GM21528 (cell line): ENCODE measurements around the gene GCNT2.
"Not testable (repeated sequence)": the region's sequence is repeated elsewhere in the genome, so short reads cannot be mapped to it uniquely, and the experiment has no call there.

Experiments
- ATAC-seq: cut with Tn5 transposase; IDR thresholded peaks from one replicate; pipeline ENCODE4 v1.9.1; 2021; ENCODE audit warnings: mild to moderate bottlenecking, moderate library complexity; ENCODE audit not compliant: unreplicated experiment, low FRiP score

GCNT2 gene

GRCh38 chr6:10521104-10521808 lies at the start of gene GCNT2:
Gene GCNT2, plus strand, starts transcription at chr6:10521351. Its CDS starts 7,561 bp downstream, at chr6:10528912.
- no peak for ATAC-seq

DNA sequence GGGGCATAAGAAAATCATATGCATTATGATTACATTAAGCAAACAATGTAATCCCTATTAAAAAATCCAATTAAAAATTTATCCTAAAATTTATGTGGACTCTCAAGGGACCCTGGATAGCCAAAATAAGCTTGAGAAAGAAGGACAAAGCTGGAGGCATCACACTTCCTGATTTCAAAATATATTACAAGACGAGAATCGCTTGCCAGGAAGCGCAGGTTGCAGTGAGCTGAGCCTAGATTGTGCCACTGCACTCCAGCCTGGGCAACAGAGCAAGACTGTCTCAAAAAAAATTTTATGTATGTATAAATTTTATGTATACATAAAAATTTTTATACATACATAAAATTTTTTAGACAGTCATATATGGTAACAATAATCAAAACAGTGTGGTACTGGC lies 48.5 kb upstream of the GCNT2 start:
- ATAC-seq, result no peak

DNA sequence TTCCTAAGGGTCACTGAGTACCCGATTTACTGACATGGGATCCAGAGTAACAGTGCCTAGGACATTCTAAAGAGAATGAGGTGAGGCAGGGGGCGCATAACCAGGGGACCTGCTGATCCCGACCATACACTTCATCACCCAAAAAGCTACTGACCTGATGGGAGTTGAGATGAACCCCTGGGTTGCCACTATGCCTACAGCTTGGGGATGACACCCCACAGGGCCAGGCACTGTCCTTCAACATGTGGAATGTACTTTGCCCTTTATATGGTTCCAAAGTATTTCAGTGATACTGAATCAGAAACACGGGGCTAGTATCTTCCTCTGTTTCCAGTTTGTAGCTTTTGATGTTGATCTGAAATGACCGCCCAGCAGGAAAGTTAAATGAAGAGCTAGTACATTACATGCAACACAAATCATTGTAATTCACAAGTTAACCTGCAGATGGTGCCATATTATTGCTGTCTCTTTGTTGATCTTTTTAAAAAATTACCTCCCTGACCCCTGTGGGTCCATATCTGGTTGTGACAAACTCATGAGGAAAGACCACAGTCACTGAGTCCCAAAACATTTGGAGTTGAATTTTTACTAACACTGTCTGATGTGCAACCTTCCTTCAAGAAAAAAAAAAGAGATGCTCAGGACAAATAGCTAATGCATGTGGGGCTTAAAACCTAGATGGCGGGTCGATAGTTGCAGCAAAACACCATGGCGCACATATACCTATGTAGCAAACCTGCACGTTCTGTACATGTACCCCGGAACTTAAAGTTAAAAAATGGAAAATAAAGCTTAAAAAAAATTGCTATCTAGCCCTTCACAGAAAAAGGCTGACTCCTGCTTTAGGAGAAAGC lies 42.7 kb upstream of the GCNT2 start:
- no peak for ATAC-seq

DNA sequence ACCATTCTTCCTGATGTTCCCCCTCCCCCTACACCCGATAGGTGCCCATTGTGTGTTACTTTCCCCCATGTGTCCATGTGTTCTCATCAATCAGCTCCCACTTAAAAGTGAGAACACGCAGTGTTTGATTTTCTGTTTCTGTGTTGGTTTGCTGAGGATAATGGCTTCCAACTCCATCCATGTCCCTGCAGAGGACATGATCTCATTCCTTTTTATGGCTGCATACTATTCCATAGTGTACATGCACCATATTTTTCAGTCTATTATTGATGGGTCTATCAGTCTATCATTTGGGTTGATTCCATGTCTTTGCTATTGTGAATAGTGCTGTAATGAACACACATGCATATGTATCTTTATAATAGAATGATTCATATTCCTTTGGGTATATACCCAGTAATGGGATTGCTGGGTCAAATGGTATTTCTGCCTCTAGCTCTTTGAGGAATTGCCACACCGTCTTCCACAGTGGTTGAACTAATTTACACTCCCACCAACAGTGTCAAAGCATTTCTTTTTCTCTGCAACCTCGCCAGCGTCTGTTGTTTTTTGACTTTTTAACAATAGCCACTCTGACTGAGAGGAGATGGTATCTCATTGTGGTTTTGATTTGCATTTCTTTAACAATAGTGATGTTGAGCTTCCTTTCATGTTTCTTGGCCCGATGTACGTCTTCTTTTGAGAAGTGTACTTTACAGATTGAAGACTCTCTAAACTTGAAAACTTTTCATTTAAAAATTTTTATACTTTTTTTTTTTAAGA lies 41.0 kb upstream of the GCNT2 start:
- no peak for ATAC-seq

DNA sequence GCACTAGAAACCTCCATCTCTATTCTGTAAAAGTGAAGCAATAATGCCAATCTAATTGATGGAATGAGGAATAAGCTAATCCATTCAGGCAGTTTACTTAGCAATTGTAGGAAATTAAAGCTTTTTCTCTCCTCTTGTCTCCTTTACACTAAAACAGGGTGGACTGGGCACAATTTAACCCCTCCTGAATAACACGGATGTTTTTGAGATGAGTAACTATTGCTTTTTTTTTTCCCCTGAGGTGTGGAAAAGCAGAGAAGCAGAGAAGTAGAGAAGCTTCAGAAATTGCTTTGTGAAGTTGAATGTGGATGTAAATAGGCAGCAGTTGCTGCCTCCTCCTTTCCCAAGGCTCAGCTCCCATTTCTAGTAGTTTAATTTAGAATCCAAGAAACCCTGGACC lies 40.0 kb upstream of the GCNT2 start:
- ATAC-seq, result no peak

DNA sequence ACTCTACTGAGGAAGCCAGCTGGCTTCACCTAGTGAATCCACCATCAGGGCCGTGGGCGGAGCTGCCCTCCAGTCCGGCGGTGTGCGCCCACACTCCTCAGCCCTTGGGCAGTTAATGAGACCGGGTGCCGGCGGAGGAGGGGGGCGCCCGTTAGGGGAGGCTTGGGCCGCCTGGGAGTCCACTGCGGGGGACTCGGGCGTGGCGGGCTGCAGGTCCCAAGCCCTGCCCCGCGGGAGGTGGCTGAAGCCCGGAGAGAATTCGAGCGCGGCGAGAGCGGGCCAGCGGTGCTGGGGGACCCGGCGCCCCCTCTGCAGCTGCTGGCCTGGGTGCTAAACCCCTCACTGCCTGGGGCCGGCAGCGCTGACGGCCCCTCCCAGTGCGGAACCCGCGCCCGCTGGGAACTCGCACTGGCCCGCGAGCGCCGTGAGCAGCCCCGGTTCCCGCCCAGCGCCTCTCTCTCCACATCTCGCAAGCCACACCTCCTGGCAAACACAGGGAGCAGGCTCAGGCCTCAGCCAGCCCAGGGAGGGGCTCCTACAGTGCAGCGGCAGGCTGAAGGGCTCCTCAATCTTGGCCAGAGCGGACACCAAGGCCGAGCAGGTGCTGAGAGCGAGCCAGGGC lies 38.4 kb upstream of the GCNT2 start:
- no peak for ATAC-seq

GRCh38 chr6:10484912-10485311 lies 36.2 kb upstream of the GCNT2 start:
- no peak for ATAC-seq

DNA sequence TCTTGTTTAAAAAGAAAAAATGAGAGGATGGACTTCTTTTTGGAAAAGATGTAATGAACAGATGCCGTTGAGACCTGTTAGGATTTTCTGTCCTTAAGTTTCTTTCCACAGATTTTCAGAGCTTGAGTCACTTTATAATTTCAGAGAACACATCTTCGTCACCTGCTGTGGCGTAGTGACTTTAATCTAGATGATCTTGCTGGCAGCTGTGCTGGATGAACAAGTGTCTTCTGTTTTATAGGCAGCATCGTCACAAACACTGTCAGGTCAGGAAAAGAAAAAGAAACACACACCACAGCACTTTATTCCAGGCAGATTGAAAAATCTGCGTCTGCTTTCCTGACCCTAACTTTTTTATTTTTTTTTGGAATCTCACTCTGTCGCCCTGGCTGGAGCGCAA lies 35.7 kb upstream of the GCNT2 start:
- ATAC-seq, result no peak

GRCh38 chr6:10486215-10486614 lies 34.9 kb upstream of the GCNT2 start:
- ATAC-seq, result no peak

GRCh38 chr6:10486944-10487588 lies 34.1 kb upstream of the GCNT2 start:
- ATAC-seq, result not testable (repeated sequence)

DNA sequence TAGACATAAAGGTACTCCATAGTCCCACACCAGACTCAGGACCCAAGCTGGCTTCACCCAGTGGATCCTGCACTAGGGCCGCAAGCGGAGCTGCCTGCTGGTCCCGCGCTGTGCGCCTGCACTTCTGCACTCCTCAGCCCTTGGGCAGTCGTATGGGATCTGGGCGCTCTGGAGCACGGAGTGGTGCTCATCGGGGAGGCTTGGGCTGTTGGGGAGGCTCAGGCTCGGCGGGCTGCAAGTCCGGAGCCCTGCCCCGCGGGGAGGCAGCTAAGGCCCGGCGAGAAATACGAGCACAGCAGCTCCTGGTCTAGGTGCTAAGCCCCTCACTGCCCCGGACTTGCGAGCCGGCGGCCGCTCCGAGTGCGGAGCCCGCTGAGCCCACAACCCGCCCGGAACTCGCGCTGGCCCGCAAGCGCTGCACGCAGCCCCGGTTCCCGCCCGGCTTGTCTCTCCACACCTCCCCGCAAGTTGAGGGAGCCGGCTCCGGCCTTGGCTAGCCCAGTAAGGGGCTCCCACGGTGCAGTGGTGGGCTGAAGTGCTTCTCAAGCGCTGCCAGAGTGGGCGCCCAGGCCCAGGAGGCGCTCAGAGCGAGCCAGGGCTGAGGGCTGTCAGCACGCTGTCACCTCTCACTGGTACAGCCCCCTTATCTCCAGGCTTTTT lies 33.4 kb upstream of the GCNT2 start:
- no peak for ATAC-seq

- ATAC-seq, result no peak
Measured at GRCh38 chr6:10491463-10491862, 29.7 kb upstream of the GCNT2 start.

DNA sequence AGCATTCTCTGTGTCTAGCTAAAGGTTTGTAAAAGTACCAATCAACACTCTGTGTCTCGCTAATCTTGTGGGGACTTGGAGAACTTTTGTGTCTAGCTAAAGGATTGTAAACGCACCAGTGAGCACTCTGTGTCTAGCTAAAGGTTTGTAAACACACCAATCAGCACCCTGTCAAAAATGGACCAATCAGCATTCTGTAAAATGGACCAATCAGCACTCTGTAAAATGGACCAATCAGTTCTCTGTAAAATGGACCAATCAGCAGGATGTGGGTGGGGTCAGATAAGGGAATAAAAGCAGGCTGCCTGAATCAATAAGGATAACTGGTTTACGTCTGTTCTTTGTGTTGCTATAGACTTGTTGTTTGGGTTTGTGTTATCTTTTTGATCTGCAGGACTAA lies 29.2 kb upstream of the GCNT2 start:
- ATAC-seq, result not testable (repeated sequence)

DNA sequence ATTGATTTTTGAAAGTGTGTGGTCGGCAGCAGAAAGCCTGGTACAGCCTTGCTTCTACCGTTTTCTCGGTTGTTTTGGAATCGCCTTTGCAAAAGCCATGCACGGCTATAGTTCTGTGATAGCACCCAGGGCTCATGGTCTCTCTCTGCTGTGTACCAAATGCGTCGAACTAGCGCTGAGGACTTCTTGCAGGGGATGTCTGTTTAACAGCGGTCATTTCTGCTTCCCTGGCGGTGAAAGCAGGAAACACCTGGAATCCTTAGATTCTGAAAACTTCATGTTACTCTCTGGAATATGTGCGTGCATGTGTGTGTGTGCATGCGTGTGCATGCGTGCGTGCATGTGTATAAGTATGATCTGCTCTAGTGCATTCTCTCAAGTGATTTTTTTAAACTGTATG lies 26.1 kb upstream of the GCNT2 start:
- ATAC-seq, result no peak

DNA sequence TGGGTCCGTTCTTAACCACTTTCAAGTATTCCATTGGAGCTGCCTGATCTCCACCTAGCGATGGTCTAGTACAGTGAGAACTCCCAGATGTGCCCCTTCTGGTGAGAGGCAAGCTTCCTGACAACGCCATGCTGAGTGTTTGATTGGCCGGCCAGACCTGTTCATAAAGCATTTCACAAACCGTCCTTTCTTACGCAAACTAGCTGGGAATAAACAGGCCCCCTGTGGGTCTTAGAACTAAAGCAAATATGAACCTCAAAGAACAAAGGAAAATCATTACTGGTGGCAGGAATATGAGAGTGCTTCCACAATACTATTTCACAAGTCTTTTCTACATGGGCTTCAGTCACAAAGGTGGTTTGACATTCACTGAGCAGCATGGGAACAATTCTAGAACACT lies 15.6 kb upstream of the GCNT2 start:
- ATAC-seq, result no peak

DNA sequence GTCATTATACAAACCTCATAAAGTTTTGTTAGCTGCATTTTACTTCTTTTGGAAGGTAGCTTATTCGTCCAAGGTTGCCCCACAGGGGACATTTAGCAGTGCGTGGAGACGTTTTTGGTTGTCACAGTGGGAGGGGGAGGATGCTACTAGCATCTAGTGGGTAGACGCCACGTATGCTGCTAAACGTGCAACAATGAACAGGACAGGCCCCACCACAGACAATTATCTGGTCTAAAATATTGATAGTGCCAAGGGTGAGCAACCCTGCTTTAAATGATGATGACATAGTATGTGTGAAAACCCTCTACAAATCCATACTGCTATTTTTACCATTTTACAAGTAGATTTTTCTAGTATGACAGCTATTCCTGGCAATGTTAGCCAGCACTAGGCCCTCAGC lies 13.9 kb upstream of the GCNT2 start:
- ATAC-seq, result no peak

GRCh38 chr6:10507715-10508114 lies 13.4 kb upstream of the GCNT2 start:
- no peak for ATAC-seq

DNA sequence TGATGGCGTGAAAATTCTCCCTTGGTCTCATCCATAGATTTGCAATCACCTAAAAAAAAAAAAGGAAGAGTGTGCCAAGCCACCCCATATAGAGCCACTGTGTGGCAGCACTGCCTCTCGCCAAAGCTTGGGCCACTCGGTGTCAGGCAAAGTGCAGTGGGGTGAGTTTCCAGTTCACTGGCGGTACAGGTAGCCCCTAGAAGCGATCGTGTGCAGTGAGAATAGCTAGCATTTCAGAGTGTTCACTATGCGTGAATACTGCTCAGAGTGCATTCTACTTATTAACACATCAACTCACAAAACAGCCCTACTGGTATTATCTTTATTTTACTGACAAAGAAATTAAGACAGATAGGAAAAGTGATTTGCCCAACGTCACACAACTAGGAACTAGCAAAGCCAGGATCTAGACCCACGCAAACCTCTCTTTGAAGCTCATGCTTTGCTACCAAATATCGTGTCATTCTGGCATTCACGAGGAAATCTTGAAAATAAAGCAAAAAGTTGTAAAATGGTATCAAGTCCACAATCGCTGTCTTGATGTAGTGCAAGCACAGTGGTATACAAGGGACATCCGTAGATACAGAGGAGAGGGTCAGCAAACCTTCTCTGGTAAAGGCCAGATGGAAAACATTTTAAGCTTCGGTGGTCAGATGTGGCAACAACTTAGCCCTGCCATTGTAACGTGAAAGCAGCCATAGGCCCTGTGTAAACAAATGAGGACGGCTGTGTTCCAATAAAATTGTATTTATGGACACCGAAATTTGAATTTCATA lies 10.4 kb upstream of the GCNT2 start:
- ATAC-seq, result peak; percentile 92

DNA sequence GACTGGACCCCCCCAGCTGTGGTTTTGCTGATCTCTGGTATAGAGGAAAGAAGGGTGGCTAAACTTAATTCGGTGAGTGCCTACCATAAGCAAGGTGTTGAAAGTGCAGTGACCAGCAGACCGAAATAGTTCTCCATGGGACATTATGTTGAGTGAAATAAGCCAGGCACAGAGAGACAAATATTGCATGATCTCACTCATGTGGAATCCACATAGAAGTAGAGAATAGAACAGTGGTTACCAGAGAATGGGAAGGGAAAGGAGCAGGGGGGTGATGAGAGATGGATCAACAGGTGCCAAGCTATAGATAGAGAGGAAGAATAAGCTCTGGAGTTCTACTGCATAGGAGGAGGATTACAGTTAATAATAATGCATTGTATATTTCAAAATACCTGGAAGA lies 9.7 kb upstream of the GCNT2 start:
- no peak for ATAC-seq
